ENCODE measurements around the gene OTOG.

Gene OTOG

GRCh38 chr11:17540807-17541206 is 6.3 kb upstream of the OTOG start:
- no peak for DNase-seq (ENCODE audit: low read depth in 1 of 2, low spot score in 1 of 2)

- DNase-seq (ENCODE audit: low read depth in 1 of 2, low spot score in 1 of 2) = no peak
Observed at GRCh38 chr11:17541330-17541885, 5.7 kb upstream of the OTOG start.

GRCh38 chr11:17542249-17542648 is 4.8 kb upstream of the OTOG start:
- DNase-seq (ENCODE audit: low read depth in 1 of 2, low spot score in 1 of 2) = no peak

- no peak for DNase-seq (ENCODE audit: low read depth in 1 of 2, low spot score in 1 of 2)
Observed at GRCh38 chr11:17543041-17543440, 4.0 kb upstream of the OTOG start.

- DNase-seq (ENCODE audit: low read depth in 1 of 2, low spot score in 1 of 2) = no peak
Observed at GRCh38 chr11:17543574-17544180, 3.4 kb upstream of the OTOG start.

GRCh38 chr11:17544181-17544622 is 2.9 kb upstream of the OTOG start, which contains the start of gene USH1C:
Gene USH1C, minus strand, starts transcription at chr11:17544416. Its CDS starts 109 bp downstream, at chr11:17544307.
- DNase-seq (ENCODE audit: low read depth in 1 of 2, low spot score in 1 of 2) = peak in 1 of 2 donors; percentile 28

GRCh38 chr11:17546240-17546639 is 819 bp upstream of the OTOG start:
- DNase-seq (ENCODE audit: low read depth in 1 of 2, low spot score in 1 of 2) = no peak

- DNase-seq (ENCODE audit: low read depth in 1 of 2, low spot score in 1 of 2) = no peak
Observed at GRCh38 chr11:17547932-17548331, 873 bp downstream of the OTOG start.

GRCh38 chr11:17548444-17548843 is 1.4 kb downstream of the OTOG start:
- DNase-seq (ENCODE audit: low read depth in 1 of 2, low spot score in 1 of 2) = no peak

GRCh38 chr11:17550450-17551346 is 3.6 kb downstream of the OTOG start:
- no peak for DNase-seq (ENCODE audit: low read depth in 1 of 2, low spot score in 1 of 2)

GRCh38 chr11:17551347-17552040 is 4.4 kb downstream of the OTOG start:
- no peak for DNase-seq (ENCODE audit: low read depth in 1 of 2, low spot score in 1 of 2)

GRCh38 chr11:17552041-17552355 is 4.9 kb downstream of the OTOG start:
- no peak for DNase-seq (ENCODE audit: low read depth in 1 of 2, low spot score in 1 of 2)

- no peak for DNase-seq (ENCODE audit: low read depth in 1 of 2, low spot score in 1 of 2)
Observed at GRCh38 chr11:17552392-17553248, 5.6 kb downstream of the OTOG start.

GRCh38 chr11:17553249-17553546 is 6.1 kb downstream of the OTOG start:
- no peak for DNase-seq (ENCODE audit: low read depth in 1 of 2, low spot score in 1 of 2)

- DNase-seq (ENCODE audit: low read depth in 1 of 2, low spot score in 1 of 2) = no peak
Observed at GRCh38 chr11:17554487-17554886, 7.4 kb downstream of the OTOG start.

- no peak for DNase-seq (ENCODE audit: low read depth in 1 of 2, low spot score in 1 of 2)
Observed at GRCh38 chr11:17556999-17557398, 9.9 kb downstream of the OTOG start.

GRCh38 chr11:17558025-17558780 is 11.1 kb downstream of the OTOG start:
- DNase-seq (ENCODE audit: low read depth in 1 of 2, low spot score in 1 of 2) = no peak

GRCh38 chr11:17558916-17559315 is 11.9 kb downstream of the OTOG start:
- no peak for DNase-seq (ENCODE audit: low read depth in 1 of 2, low spot score in 1 of 2)

GRCh38 chr11:17559341-17560087 is 12.5 kb downstream of the OTOG start:
- DNase-seq (ENCODE audit: low read depth in 1 of 2, low spot score in 1 of 2) = no peak
